ENCODE measurements around the gene POLG2. TPM values are rescaled to one million over a fixed set of nuclear protein-coding genes. Genes with fewer than 3 reads are reported as not detected.

The POLG2 gene
- total and polyA plus RNA-seq, 5 donors: 5.4 to 9.0 (median 7.8) TPM

DNA sequence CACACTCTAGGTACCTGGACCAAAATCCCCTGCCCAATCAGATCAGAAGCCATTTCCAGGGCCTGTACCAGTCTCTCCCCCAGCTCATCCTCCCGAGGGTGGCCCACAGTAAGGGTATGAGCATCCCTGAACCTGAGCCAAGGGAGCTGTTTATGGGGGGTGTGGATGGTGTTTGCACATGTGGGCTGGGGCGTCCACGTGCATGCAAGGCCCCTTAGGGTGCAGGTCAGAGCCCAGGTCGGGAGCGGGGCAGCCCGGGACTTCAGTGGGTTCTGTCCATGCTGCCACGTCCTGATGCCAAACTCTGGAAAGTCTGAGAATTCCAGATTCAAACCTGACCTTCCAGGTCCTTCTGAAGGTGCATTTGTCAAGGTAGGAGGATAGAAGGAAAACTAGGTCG lies 38.1 kb downstream of the POLG2 start:
- Histone ChIP-seq H3K4me3 (ENCODE audit: low read length) (no peak overlapping the region), H3K4me1 (ENCODE audit: control insufficient read depth, insufficient read depth, low read length) (no peaks in the 10 kb centered on the region), H3K9me3 (ENCODE audit: control insufficient read depth, low read length) (no peaks in the 10 kb centered on the region), H3K27ac (ENCODE audit: low read length) (no peak overlapping the region), H3K27me3 (ENCODE audit: control insufficient read depth, insufficient read depth) (no peaks in the 10 kb centered on the region)
- DNase-seq (no peak), ATAC-seq (peak; percentile 10 to 26)
- WGBS: 91% methylated on average over 8 of the region's 8 CpGs
- intact Hi-C loops (cut with DNase I): no loop called here

DNA sequence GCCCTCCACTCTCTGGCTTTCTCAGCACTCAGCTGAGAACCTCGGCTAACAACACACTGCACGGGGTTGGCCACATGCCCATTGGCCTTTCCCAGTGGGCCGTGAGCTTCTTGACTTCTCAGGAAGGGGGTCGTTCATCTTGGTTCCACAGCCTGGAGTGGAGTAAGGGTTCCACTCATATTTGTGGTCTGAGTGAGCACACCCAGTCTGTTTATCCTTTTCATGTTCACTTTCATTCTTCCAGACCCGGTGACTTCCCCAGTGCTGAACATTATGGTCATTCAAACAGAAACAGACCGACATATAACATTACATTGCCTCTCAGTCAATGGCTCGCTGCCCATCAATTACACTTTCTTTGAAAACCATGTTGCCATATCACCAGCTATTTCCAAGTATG lies 39.7 kb downstream of the POLG2 start:
- Histone ChIP-seq H3K27ac (ENCODE audit: low read length) (no peak overlapping the region), H3K9me3 (ENCODE audit: control insufficient read depth, low read length) (no peaks in the 10 kb centered on the region), H3K4me3 (ENCODE audit: low read length) (no peak overlapping the region), H3K27me3 (ENCODE audit: control insufficient read depth, insufficient read depth) (no peaks in the 10 kb centered on the region), H3K4me1 (ENCODE audit: control insufficient read depth, insufficient read depth, low read length) (no peaks in the 10 kb centered on the region)
- intact Hi-C loops (cut with DNase I): no loop called here
- WGBS: 61% methylated on average over 7 of the region's 7 CpGs
- ATAC-seq: no peak
- no peak for DNase-seq

DNA sequence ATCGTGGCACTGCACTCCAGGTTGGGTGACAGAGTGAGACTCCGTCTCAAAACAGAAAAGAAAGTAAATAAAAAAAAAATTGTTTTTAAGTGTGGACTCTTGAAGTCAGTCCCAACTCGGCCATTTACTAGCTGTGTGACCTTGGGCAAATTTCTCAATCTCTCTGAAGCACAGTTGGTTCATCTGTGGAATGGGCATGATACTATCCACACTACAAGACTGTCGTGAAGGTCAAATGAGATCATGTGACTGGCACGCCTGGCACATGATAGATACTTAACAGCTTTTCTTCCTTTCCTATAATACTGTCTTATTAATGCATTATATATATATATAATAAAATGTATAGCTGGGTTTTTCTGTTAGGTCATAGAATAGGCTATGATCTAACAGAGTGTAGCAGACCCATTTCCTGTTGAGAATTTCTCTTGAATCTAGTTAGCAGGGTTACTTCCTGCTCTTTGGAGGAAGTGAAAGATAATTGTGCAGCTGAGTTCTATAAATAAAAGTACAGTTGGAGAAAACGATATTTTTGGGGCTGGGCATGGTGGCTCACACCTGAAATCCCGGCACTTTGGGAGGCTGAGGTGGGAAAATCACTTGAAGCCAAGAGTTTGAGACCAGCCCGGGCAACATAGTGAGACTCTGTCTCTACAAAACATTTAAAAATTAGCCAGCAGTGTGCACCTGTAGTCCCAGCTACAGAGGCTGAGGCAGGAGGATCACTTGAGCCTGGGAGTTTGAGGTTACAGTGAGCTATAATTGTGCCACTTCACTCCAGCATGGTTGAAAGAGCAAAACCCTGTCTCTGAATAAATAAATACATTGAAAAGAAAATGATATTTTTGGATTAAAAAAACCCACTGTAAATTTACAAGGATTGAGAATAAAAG lies 40.6 kb downstream of the POLG2 start:
- no peak for ATAC-seq
- H3K27ac ChIP-seq (ENCODE audit: low read length): no peak overlapping the region
- no peaks in the 10 kb centered on the region for H3K9me3 ChIP-seq (ENCODE audit: control insufficient read depth, low read length)
- intact Hi-C loops (cut with DNase I): no loop called here
- H3K27me3 ChIP-seq (ENCODE audit: control insufficient read depth, insufficient read depth): no peaks in the 10 kb centered on the region
- H3K4me1 ChIP-seq (ENCODE audit: control insufficient read depth, insufficient read depth, low read length): no peaks in the 10 kb centered on the region
- no peak overlapping the region for H3K4me3 ChIP-seq (ENCODE audit: low read length)
- 73% methylated on average over 8 of the region's 8 CpGs for WGBS
- no peak for DNase-seq

DNA sequence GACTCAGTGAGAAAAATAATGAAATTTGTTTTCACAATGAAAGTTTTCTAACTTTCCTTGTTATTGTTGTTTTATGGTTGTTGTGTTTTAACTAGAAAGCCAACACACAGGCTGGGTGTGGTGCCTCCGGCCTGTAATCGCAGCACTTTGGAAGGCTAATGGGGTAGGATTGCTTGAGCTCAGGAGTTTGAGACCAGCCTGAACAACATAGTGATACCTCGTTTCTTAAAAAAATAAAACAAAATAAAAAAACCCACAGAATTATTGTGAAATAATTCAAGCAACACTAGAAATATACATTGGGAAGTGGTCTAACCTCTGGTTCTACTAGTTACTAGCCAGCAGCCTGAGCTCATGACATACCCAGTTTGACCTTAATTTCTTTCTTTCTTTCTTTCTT lies 47.3 kb downstream of the POLG2 start:
- Histone ChIP-seq H3K4me3 (ENCODE audit: low read length) (peak overlapping the region; percentile 40), H3K9me3 (ENCODE audit: control insufficient read depth, low read length) (no peaks in the 10 kb centered on the region), H3K27me3 (ENCODE audit: control insufficient read depth, insufficient read depth) (no peaks in the 10 kb centered on the region), H3K4me1 (ENCODE audit: control insufficient read depth, insufficient read depth, low read length) (peaks cover 4% of the 10 kb centered on the region), H3K27ac (ENCODE audit: low read length) (peak overlapping the region; percentile 78)
- DNase-seq: peak in 1 of 3 donors; percentile 71
- 51% methylated on average over 3 of the region's 3 CpGs for WGBS
- intact Hi-C loops (cut with DNase I): no loop called here
- peak; percentile 56 to 59 for ATAC-seq

DNA sequence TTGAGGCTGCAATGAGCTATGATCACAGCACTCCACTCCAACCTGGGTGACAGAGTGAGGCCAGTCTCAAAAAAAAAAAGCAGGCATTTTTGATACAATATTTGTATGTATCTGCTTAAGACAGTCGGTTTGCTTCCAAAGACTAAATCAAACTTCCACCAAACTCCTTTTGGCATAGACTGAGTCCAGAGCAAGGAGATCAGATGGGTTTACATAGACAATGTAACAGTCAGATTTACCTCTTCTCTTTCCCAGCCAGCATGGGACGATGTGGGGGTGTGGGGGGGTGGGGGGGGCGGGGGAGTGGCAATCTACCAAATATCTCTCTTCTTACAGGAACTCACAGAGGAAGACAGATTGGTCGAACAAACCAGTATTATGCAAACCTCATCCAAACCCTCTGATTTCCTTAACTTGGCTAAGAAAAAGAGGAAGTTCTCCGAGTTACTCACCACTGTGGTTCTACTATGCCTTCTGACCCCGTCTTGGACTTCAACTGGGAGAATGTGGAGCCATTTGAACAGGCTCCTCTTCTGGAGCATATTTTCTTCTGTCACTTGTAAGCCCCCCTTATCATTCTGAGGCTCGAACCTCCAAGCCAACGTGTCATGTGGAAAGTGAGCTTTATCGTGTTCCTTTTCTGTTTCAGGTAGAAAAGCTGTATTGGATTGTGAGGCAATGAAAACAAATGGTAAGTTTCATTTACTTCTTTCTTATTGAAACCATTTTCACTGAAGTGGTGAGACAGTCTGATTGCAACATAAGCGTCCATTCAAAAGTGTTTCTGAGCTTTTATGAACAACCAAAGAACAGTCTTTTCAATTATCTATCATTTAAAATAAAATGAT lies 48.0 kb downstream of the POLG2 start, which contains the start of gene MILR1:
MILR1 (plus strand) TSS at position 451 of the 848 bp plus-strand sequence; CDS start at position 505, 54 bp downstream.
- intact Hi-C loops (cut with DNase I): no loop called here
- Histone ChIP-seq H3K9me3 (ENCODE audit: control insufficient read depth, low read length) (no peaks in the 10 kb centered on the region), H3K4me3 (ENCODE audit: low read length) (peak within 1 kb of the TSS; percentile 40), H3K27me3 (ENCODE audit: control insufficient read depth, insufficient read depth) (no peaks in the 10 kb centered on the region), H3K4me1 (ENCODE audit: control insufficient read depth, insufficient read depth, low read length) (peaks cover 4% of the 10 kb centered on the region), H3K27ac (ENCODE audit: low read length) (peak within 1 kb of the TSS; percentile 97)
- DNase-seq (no peak), ATAC-seq (peak; percentile 95 to 96)
- WGBS: 19% methylated on average over 10 of the region's 10 CpGs

DNA sequence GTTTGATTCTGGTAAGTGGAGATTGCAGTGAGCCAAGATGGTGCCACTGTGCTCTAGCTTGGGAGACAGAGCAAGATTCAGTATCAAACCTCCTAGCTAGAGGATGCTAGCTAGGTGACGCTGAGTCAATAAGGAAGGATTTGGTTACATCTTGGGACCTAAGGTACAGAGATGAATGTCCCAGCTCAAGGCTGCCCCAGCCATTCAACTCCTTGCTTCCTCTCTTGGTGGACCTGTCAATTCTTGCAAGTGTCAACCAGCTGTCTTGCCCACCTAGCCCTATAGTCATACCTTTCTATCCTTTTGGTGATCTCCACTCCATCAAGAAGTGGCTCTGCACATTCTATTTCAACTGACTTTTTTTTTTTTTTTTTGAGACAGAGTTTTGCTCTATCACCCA lies 49.3 kb downstream of the POLG2 start:
- DNase-seq (no peak), ATAC-seq (no peak)
- no peak overlapping the region for H3K4me3 ChIP-seq (ENCODE audit: low read length)
- WGBS: 93% methylated on average over 1 of the region's 1 CpG
- H3K4me1 ChIP-seq (ENCODE audit: control insufficient read depth, insufficient read depth, low read length): peaks cover 4% of the 10 kb centered on the region
- intact Hi-C loops (cut with DNase I): no loop called here
- H3K27me3 ChIP-seq (ENCODE audit: control insufficient read depth, insufficient read depth): no peaks in the 10 kb centered on the region
- H3K9me3 ChIP-seq (ENCODE audit: control insufficient read depth, low read length): no peaks in the 10 kb centered on the region
- no peak overlapping the region for H3K27ac ChIP-seq (ENCODE audit: low read length)

DNA sequence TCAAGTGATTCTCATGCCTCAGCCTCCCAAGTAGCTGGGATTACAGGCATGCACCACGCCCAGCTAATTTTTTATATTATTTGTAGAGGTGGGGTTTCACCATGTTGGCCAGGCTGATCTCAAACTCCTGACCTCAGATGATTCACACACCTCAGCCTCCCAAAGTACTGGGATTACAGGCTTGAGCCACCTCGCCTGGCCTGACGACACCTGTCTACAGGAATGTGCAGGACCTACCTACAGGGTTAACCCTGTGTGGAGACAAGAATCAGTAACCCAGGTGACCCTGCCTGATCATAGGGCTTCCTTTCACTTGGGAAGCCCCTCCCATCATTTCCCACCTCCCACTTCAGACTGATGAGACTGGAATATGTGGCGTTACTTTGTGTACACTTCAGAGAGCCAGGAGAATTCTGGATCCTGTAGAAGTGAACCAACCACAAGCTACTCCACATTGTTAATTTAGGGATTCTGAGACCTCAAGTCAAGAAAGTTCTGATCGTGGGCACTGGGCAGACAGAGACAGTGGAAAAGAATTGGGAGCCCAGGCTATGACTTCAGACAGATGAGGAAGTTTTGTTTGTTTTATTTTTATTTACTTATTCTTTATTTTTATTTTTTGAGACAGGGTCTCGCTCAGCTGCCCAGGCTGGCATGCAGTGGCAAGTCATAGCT lies 53.6 kb downstream of the POLG2 start:
- Histone ChIP-seq H3K4me3 (ENCODE audit: low read length) (no peak overlapping the region), H3K4me1 (ENCODE audit: control insufficient read depth, insufficient read depth, low read length) (no peaks in the 10 kb centered on the region), H3K27me3 (ENCODE audit: control insufficient read depth, insufficient read depth) (no peaks in the 10 kb centered on the region), H3K9me3 (ENCODE audit: control insufficient read depth, low read length) (peaks cover under 1% of the 10 kb centered on the region), H3K27ac (ENCODE audit: low read length) (no peak overlapping the region)
- ATAC-seq: no peak
- no peak for DNase-seq
- intact Hi-C loops (cut with DNase I): no loop called here
- WGBS: 92% methylated on average over 6 of the region's 6 CpGs

DNA sequence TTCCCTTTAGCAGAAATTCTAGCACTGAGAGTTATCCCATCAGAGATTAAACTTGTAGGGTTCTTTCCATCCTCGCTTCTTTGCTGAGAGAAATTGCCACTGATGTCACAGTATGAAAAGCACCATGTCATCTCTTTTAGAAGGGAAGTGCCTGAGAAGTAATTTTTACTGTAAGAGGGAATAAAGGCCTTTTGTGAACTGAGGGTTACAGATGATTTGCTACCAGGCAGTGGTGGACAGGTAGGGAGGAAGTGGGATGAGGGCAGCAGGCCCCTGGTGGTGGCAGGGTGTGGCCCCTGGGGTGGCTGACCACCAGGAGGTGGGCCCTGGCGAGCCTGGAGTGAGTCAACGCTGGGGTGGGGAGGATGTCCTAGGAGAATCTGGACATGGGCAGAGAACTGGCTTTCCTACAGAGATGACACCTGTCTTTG lies 54.3 kb downstream of the POLG2 start:
- H3K9me3 ChIP-seq (ENCODE audit: control insufficient read depth, low read length): peaks cover 7% of the 10 kb centered on the region
- no peaks in the 10 kb centered on the region for H3K4me1 ChIP-seq (ENCODE audit: control insufficient read depth, insufficient read depth, low read length)
- H3K27me3 ChIP-seq (ENCODE audit: control insufficient read depth, insufficient read depth): no peaks in the 10 kb centered on the region
- H3K4me3 ChIP-seq (ENCODE audit: low read length): no peak overlapping the region
- peak overlapping the region; percentile 32 for H3K27ac ChIP-seq (ENCODE audit: low read length)
- ATAC-seq: peak; percentile 58 to 62
- intact Hi-C loops (cut with DNase I): no loop called here
- WGBS: 57% methylated on average over 3 of the region's 3 CpGs
- no peak for DNase-seq

DNA sequence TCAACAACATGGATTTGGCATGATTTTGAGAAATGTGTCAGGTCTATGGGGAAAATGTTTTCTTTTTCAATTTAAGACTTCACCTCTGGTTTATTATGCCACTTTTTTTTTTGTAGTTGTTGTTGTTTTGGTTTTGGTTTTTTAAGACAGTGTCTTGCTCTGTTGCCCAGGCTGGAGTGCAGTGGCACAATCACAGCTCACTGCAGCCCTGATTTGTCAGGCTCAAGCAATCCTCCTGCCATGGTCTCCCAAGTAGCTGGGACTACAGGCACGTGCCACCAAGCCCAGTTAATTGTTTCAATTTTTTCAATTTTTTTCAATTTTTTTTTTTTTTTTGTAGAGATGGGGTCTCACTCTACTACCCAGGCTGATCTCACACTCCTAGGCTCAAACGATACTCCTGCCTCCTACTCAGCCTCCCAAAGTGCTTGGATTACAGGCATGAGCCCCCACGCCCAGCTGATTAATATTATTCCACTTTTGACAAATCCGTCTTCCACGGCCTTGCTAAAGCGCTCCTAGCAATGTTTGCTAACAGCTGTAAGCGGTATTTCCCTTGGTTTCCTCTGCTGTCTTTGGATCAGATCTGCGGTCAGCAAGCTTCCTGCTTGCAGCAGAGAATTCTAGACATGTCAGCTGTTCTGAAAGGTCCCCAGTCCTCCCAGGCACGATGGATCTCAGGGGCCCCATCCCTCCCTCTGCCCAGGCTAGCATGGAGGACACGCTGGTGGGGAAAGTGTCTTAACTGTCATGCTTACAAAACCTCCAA lies 54.9 kb downstream of the POLG2 start:
- Histone ChIP-seq H3K4me3 (ENCODE audit: low read length) (no peak overlapping the region), H3K27ac (ENCODE audit: low read length) (peak overlapping the region; percentile 41), H3K9me3 (ENCODE audit: control insufficient read depth, low read length) (peaks cover 8% of the 10 kb centered on the region), H3K27me3 (ENCODE audit: control insufficient read depth, insufficient read depth) (no peaks in the 10 kb centered on the region), H3K4me1 (ENCODE audit: control insufficient read depth, insufficient read depth, low read length) (no peaks in the 10 kb centered on the region)
- ATAC-seq (peak; percentile 76 to 86), DNase-seq (peak in 1 of 3 donors; percentile 32)
- 27% methylated on average over 10 of the region's 10 CpGs for WGBS
- intact Hi-C loops (cut with DNase I): no loop called here

DNA sequence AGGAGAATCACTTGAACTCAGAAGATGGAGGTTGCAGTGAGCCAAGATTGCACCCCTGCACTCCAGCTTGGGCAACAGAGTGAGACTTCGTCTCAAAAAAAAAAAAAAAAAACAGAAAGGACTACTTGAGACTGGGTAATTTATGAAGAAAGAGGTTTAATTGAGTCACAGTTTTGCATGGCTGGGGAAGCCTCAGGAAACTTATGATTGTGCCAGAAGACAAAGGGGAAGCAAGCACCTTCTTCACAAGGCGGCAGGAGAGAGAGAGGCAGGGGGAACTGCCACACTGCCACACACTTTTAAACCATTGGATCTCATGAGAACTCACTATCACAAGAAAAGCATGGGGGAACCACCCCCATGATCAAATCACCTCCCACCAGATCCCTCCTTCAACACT lies 56.9 kb downstream of the POLG2 start:
- H3K27ac ChIP-seq (ENCODE audit: low read length): no peak overlapping the region
- WGBS: 89% methylated on average over 2 of the region's 2 CpGs
- intact Hi-C loops (cut with DNase I): no loop called here
- DNase-seq: no peak
- H3K4me1 ChIP-seq (ENCODE audit: control insufficient read depth, insufficient read depth, low read length): no peaks in the 10 kb centered on the region
- no peaks in the 10 kb centered on the region for H3K27me3 ChIP-seq (ENCODE audit: control insufficient read depth, insufficient read depth)
- peaks cover 8% of the 10 kb centered on the region for H3K9me3 ChIP-seq (ENCODE audit: control insufficient read depth, low read length)
- ATAC-seq: no peak
- no peak overlapping the region for H3K4me3 ChIP-seq (ENCODE audit: low read length)
